Fibroblast of skin of back (primary cell): ENCODE measurements around the gene TLX1.

Source experiments
- DNase-seq: peaks from one replicate; pipeline ENCODE4 v3.0.0-alpha.2; 2013

The TLX1 gene

GRCh38 chr10:101112799-101113594 is 18.1 kb upstream of the TLX1 start:
- no peak for DNase-seq

- no peak for DNase-seq
These were observed 17.2 kb upstream of the TLX1 start for GRCh38 chr10:101113890-101114403.

GRCh38 chr10:101114646-101115045 is 16.5 kb upstream of the TLX1 start:
- no peak for DNase-seq

- no peak for DNase-seq
These were observed 14.3 kb upstream of the TLX1 start for GRCh38 chr10:101116754-101117153.

GRCh38 chr10:101118031-101118430 is 13.1 kb upstream of the TLX1 start:
- no peak for DNase-seq

- no peak for DNase-seq
These were observed 10.6 kb upstream of the TLX1 start for GRCh38 chr10:101120520-101120883.

- DNase-seq, result no peak
These were observed 10.0 kb upstream of the TLX1 start for GRCh38 chr10:101120884-101121653.

GRCh38 chr10:101121654-101122031 is 9.5 kb upstream of the TLX1 start:
- DNase-seq, result no peak

- no peak for DNase-seq
These were observed 8.6 kb upstream of the TLX1 start for GRCh38 chr10:101122270-101123084.

- no peak for DNase-seq
These were observed 7.8 kb upstream of the TLX1 start for GRCh38 chr10:101123085-101123814.

GRCh38 chr10:101123815-101124617 is 7.1 kb upstream of the TLX1 start:
- DNase-seq, result no peak

GRCh38 chr10:101124933-101125332 is 6.2 kb upstream of the TLX1 start:
- DNase-seq, result no peak

- DNase-seq, result no peak
These were observed 4.1 kb upstream of the TLX1 start for GRCh38 chr10:101126684-101127628.

GRCh38 chr10:101130141-101130540 is 959 bp upstream of the TLX1 start:
- DNase-seq, result no peak

- no peak for DNase-seq
These were observed 999 bp downstream of the TLX1 start for GRCh38 chr10:101131962-101132635.

- no peak for DNase-seq
These were observed 1.8 kb downstream of the TLX1 start for GRCh38 chr10:101132636-101133473.

- no peak for DNase-seq
These were observed 2.6 kb downstream of the TLX1 start for GRCh38 chr10:101133489-101134298.
